ENCODE measurements around the gene TSPAN12. TPM values are rescaled to one million over a fixed set of nuclear protein-coding genes. Genes with fewer than 3 reads are reported as not detected.
"Not testable (repeated sequence)": the region's sequence is repeated elsewhere in the genome, so short reads cannot be mapped to it uniquely, and the experiment has no call there.

Gene TSPAN12
- polyA plus RNA-seq, 4 donors = 152 to 188 (median 170) TPM

- DNase-seq (ENCODE audit: low read depth in 4 of 4, low spot score in 2 of 4) = no peak
Observed at GRCh38 chr7:120807390-120807789, 50.6 kb downstream of the TSPAN12 start.

GRCh38 chr7:120806669-120807068 lies 51.3 kb downstream of the TSPAN12 start:
- DNase-seq (ENCODE audit: low read depth in 4 of 4, low spot score in 2 of 4) = no peak

- peak in 3 of 4 donors; percentile 51 to 79 (median 60) for DNase-seq (ENCODE audit: low read depth in 4 of 4, low spot score in 2 of 4)
Observed at GRCh38 chr7:120805636-120806388, 52.1 kb downstream of the TSPAN12 start.

GRCh38 chr7:120802751-120803150 lies 55.2 kb downstream of the TSPAN12 start:
- DNase-seq (ENCODE audit: low read depth in 4 of 4, low spot score in 2 of 4) = no peak

- DNase-seq (ENCODE audit: low read depth in 4 of 4, low spot score in 2 of 4) = no peak
Observed at GRCh38 chr7:120799813-120800475, 58.0 kb downstream of the TSPAN12 start.

GRCh38 chr7:120799147-120799546 lies 58.8 kb downstream of the TSPAN12 start:
- DNase-seq (ENCODE audit: low read depth in 4 of 4, low spot score in 2 of 4) = no peak

GRCh38 chr7:120797026-120797645 lies 60.8 kb downstream of the TSPAN12 start:
- DNase-seq (ENCODE audit: low read depth in 4 of 4, low spot score in 2 of 4) = no peak

GRCh38 chr7:120794106-120794729 lies 63.7 kb downstream of the TSPAN12 start:
- DNase-seq (ENCODE audit: low read depth in 4 of 4, low spot score in 2 of 4) = no peak

GRCh38 chr7:120793213-120793936 lies 64.6 kb downstream of the TSPAN12 start:
- DNase-seq (ENCODE audit: low read depth in 4 of 4, low spot score in 2 of 4) = no peak

GRCh38 chr7:120792861-120793130 lies 65.1 kb downstream of the TSPAN12 start:
- DNase-seq (ENCODE audit: low read depth in 4 of 4, low spot score in 2 of 4) = no peak

GRCh38 chr7:120792091-120792860 lies 65.7 kb downstream of the TSPAN12 start:
- peak in 2 of 4 donors; percentile 39 to 65 for DNase-seq (ENCODE audit: low read depth in 4 of 4, low spot score in 2 of 4)

GRCh38 chr7:120785095-120785494 lies 72.8 kb downstream of the TSPAN12 start:
- no peak for DNase-seq (ENCODE audit: low read depth in 4 of 4, low spot score in 2 of 4)

- no peak for DNase-seq (ENCODE audit: low read depth in 4 of 4, low spot score in 2 of 4)
Observed at GRCh38 chr7:120783721-120784120, 74.2 kb downstream of the TSPAN12 start.

GRCh38 chr7:120783273-120783672 lies 74.7 kb downstream of the TSPAN12 start:
- DNase-seq (ENCODE audit: low read depth in 4 of 4, low spot score in 2 of 4) = no peak

GRCh38 chr7:120781924-120782323 lies 76.0 kb downstream of the TSPAN12 start:
- not testable (repeated sequence) for DNase-seq (ENCODE audit: low read depth in 4 of 4, low spot score in 2 of 4)

- no peak for DNase-seq (ENCODE audit: low read depth in 4 of 4, low spot score in 2 of 4)
Observed at GRCh38 chr7:120780938-120781337, 77.0 kb downstream of the TSPAN12 start.

GRCh38 chr7:120780451-120780850 lies 77.5 kb downstream of the TSPAN12 start:
- DNase-seq (ENCODE audit: low read depth in 4 of 4, low spot score in 2 of 4) = not testable (repeated sequence)

- not testable (repeated sequence) for DNase-seq (ENCODE audit: low read depth in 4 of 4, low spot score in 2 of 4)
Observed at GRCh38 chr7:120779078-120779477, 78.9 kb downstream of the TSPAN12 start.

GRCh38 chr7:120775755-120776154 lies 82.2 kb downstream of the TSPAN12 start:
- no peak for DNase-seq (ENCODE audit: low read depth in 4 of 4, low spot score in 2 of 4)

- DNase-seq (ENCODE audit: low read depth in 4 of 4, low spot score in 2 of 4) = no peak
Observed at GRCh38 chr7:120774481-120774880, 83.5 kb downstream of the TSPAN12 start.

Measured in left renal cortex interstitium (tissue), 4 donors.